DMS53 (cell line): ENCODE data around the gene KLF2.

Experiments used
- DNase-seq: peaks from one replicate; lab custom pipeline; 2025; lab: John Stamatoyannopoulos, UW

The KLF2 gene

DNA sequence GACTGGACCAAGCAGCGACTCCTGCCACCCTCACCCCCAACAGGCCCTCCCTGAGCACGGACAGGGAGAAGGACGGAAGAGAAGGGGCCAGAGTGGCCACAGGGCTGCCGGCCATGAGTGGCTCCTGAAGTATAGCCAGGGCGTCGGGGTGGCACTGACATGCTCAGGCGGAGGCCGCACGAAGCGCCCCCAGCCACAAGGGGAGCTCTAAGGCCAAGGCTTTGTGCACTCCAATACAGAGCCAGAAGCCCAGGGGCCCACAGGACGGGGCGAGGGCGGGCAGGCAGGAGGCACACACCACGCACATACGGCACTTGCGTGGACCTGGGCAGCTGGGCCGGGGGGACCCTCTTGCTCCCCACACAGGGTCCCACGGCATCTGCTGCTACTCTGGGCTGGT is 52.0 kb downstream of the KLF2 start:
- DNase-seq, result peak; percentile 25

- DNase-seq, result no peak
These were observed 52.9 kb downstream of the KLF2 start for GRCh38 chr19:16377521-16377920.
